Vagina (tissue), 2 donors: Measurements from ENCODE around the gene PKN3.

Experiments used
- CTCF ChIP-seq, 3 experiments: fragments of 450-650 bp in 2 of 3; fragments of 200-600 bp in 1 of 3; sonication (generic) in 1 of 3; IDR thresholded peaks; one replicate each; pipeline ENCODE4 v1.5.1; 2017 to 2019; ENCODE audit warnings: antibody characterized with exemption in 3 of 3, mild to moderate bottlenecking in 2 of 3, moderate library complexity in 2 of 3
- POLR2A ChIP-seq, 2 donors: fragments of 450-650 bp; IDR thresholded peaks; one replicate each; pipeline ENCODE4 v1.6.1; 2017; ENCODE audit warnings: antibody characterized with exemption in 2 of 2, mild to moderate bottlenecking in 2 of 2, moderate library complexity in 2 of 2
- POLR2AphosphoS5 ChIP-seq, 2 donors: sonication (generic); formaldehyde crosslinking; IDR thresholded peaks; one replicate each; pipeline ENCODE4 v1.9.0; 2017; ENCODE audit warnings: antibody characterized with exemption in 2 of 2, mild to moderate bottlenecking in 2 of 2, low read depth in 1 of 2; ENCODE audit not compliant: insufficient read depth in 1 of 2

- no peak for TF ChIP-seq CTCF (IDR thresholded peaks at IDR 0.05)
- no peak for TF ChIP-seq POLR2AphosphoS5 (IDR thresholded peaks at IDR 0.05; ENCODE audit: insufficient read depth in 1 of 2, low read depth in 1 of 2)
- TF ChIP-seq POLR2A (IDR thresholded peaks at IDR 0.05) = no peak
Measured at GRCh38 chr9:128720841-128721486, 18.7 kb downstream of the PKN3 start.
